H1 (cell line): ENCODE results near the gene TPD52L2. TPM values are rescaled to one million over a fixed set of nuclear protein-coding genes. Genes with fewer than 3 reads are reported as not detected.

Experiments used
- CTCF ChIA-PET: fragments of 300-600 bp; sonication (Branson Sonifier 250); formaldehyde crosslinking; loops from one replicate; lab custom pipeline; 2021; ENCODE audit not compliant: partially characterized antibody; lab: Charles Lee
- POLR2A ChIA-PET: fragments of 300-600 bp; sonication (Branson Sonifier 250); formaldehyde crosslinking; loops from one replicate; lab custom pipeline; 2021; ENCODE audit warnings: inconsistent platforms; ENCODE audit not compliant: partially characterized antibody; lab: Charles Lee
- DNase-seq, 2 experiments: peaks; one replicate each; pipeline versions ENCODE4 v3.0.0 to v3.0.0-alpha.2; 2010 to 2022; ENCODE audit warnings: low spot score in 2 of 2, low read depth in 1 of 2, mixed read lengths in 1 of 2
- FAIRE-seq: peaks from 2 replicates; lab custom pipeline; 2011; peaks lifted over from hg19 to GRCh38; lab: Jason Lieb, UNC
- H2AFZ ChIP-seq: 2 replicates; pipeline ENCODE4 v1.8.1; 2012; ENCODE audit warnings: low read length, inconsistent platforms
- H2AK5ac ChIP-seq: 2 replicates; pipeline ENCODE4 v1.6.1; 2013; ENCODE audit warnings: low read depth, low read length
- H2BK120ac ChIP-seq: replicated peaks from 2 replicates; pipeline ENCODE3; 2013; ENCODE audit warnings: low read depth, low read length, inconsistent platforms
- H2BK12ac ChIP-seq: 2 replicates; pipeline ENCODE4 v1.6.1; 2013; ENCODE audit warnings: low read depth, low read length
- H2BK15ac ChIP-seq: 2 replicates; pipeline ENCODE4 v1.6.1; 2013; ENCODE audit warnings: low read length
- H2BK20ac ChIP-seq: 2 replicates; pipeline ENCODE4 v1.6.1; 2013; ENCODE audit warnings: low read length
- H2BK5ac ChIP-seq: 2 replicates; pipeline ENCODE4 v1.6.1; 2013; ENCODE audit warnings: low read depth, low read length
- H3K14ac ChIP-seq: 2 replicates; pipeline ENCODE4 v1.6.1; 2013; ENCODE audit warnings: inconsistent platforms; ENCODE audit not compliant: insufficient read length
- H3K18ac ChIP-seq: 2 replicates; pipeline ENCODE4 v1.6.1; 2013; ENCODE audit warnings: low read length; ENCODE audit errors: extremely low read depth
- H3K23ac ChIP-seq: 2 replicates; pipeline ENCODE4 v1.6.1; 2013; ENCODE audit warnings: inconsistent platforms; ENCODE audit not compliant: insufficient read length
- H3K23me2 ChIP-seq: 2 replicates; pipeline ENCODE4 v1.6.1; 2013; ENCODE audit warnings: low read depth, low read length
- H3K27ac ChIP-seq: 2 replicates; pipeline ENCODE4 v1.6.1; 2011; ENCODE audit warnings: low read depth, low read length, inconsistent platforms
- H3K27me3 ChIP-seq, 4 experiments: replicated peaks in 1 of 4; 1 replicate in 1 of 4; 2 replicates in 3 of 4; pipeline versions ENCODE4 v1.6.1 to v1.8.1; 2011 to 2013; ENCODE audit warnings: low read length in 3 of 4, mild to moderate bottlenecking in 3 of 4, inconsistent platforms in 2 of 4, mixed read lengths in 2 of 4, moderate library complexity in 1 of 4; ENCODE audit not compliant: control insufficient read depth in 3 of 4, insufficient read depth in 3 of 4; ENCODE audit errors: extremely low read depth in 1 of 4
- H3K36me3 ChIP-seq, 4 experiments: 2 replicates each; pipeline versions ENCODE4 v1.6.1 to v1.8.1; 2011 to 2013; ENCODE audit warnings: mild to moderate bottlenecking in 4 of 4, low read length in 3 of 4, moderate library complexity in 2 of 4, control low read depth in 1 of 4, inconsistent platforms in 1 of 4; ENCODE audit not compliant: insufficient read depth in 4 of 4, control insufficient read depth in 2 of 4
- H3K4ac ChIP-seq: replicated peaks from 2 replicates; pipeline ENCODE3; 2013; ENCODE audit warnings: low read length, low read depth, mixed read lengths, inconsistent platforms; ENCODE audit not compliant: insufficient read length
- H3K4me1 ChIP-seq, 4 experiments: replicated peaks in 1 of 4; 1 replicate in 1 of 4; 2 replicates in 3 of 4; pipeline versions ENCODE4 v1.6.1 to v1.8.1; 2011 to 2013; ENCODE audit warnings: low read length in 3 of 4, inconsistent platforms in 2 of 4, mixed read lengths in 1 of 4; ENCODE audit not compliant: insufficient read depth in 4 of 4, control insufficient read depth in 3 of 4
- H3K4me2 ChIP-seq, 2 experiments: 2 replicates each; pipeline versions ENCODE4 v1.6.1 to v1.8.1; 2011 to 2013; ENCODE audit warnings: low read depth in 2 of 2, low read length in 2 of 2, control low read depth in 1 of 2, inconsistent platforms in 1 of 2, mild to moderate bottlenecking in 1 of 2; ENCODE audit not compliant: insufficient read depth in 1 of 2
- H3K4me3 ChIP-seq, 4 experiments: fragments of 200-600, 300-600 bp in 1 of 4; sonication (generic), shearing (Covaris generic), sonication (Bioruptor Twin) in 1 of 4; 2 replicates each; pipeline versions ENCODE4 v1.5.1 to v1.8.1; 2011 to 2016; ENCODE audit warnings: low read length in 4 of 4, low read depth in 3 of 4, control low read depth in 2 of 4, inconsistent platforms in 2 of 4, mild to moderate bottlenecking in 2 of 4, mixed read lengths in 1 of 4, moderate library complexity in 1 of 4; ENCODE audit not compliant: insufficient read depth in 2 of 4; ENCODE audit errors: extremely low read depth in 1 of 4
- H3K56ac ChIP-seq: replicated peaks from 2 replicates; pipeline ENCODE3; 2013; ENCODE audit warnings: low read depth, mild to moderate bottlenecking, mixed read lengths, low read length, inconsistent platforms; ENCODE audit not compliant: insufficient read length
- H3K79me1 ChIP-seq: 2 replicates; pipeline ENCODE4 v1.6.1; 2013; ENCODE audit warnings: low read depth, low read length, control low read depth
- H3K79me2 ChIP-seq, 2 experiments: 2 replicates each; pipeline versions ENCODE4 v1.6.1 to v1.8.1; 2012 to 2013; ENCODE audit warnings: low read length in 2 of 2, mild to moderate bottlenecking in 2 of 2, inconsistent platforms in 1 of 2; ENCODE audit not compliant: insufficient read depth in 2 of 2, control insufficient read depth in 1 of 2
- H3K9ac ChIP-seq, 4 experiments: replicated peaks in 1 of 4; 1 replicate in 1 of 4; 2 replicates in 3 of 4; pipeline versions ENCODE4 v1.6.1 to v1.8.1; 2011 to 2013; ENCODE audit warnings: low read depth in 3 of 4, low read length in 3 of 4, control low read depth in 2 of 4, mild to moderate bottlenecking in 2 of 4, moderate library complexity in 2 of 4, inconsistent platforms in 1 of 4; ENCODE audit errors: extremely low read depth in 1 of 4
- H3K9me3 ChIP-seq, 2 experiments: 2 replicates each; pipeline versions ENCODE4 v1.6.1 to v1.8.1; 2012 to 2013; ENCODE audit warnings: mild to moderate bottlenecking in 2 of 2, moderate library complexity in 2 of 2, control low read depth in 1 of 2, inconsistent platforms in 1 of 2, low read depth in 1 of 2, low read length in 1 of 2, mixed read lengths in 1 of 2; ENCODE audit not compliant: insufficient read depth in 2 of 2
- H4K20me1 ChIP-seq, 2 experiments: replicated peaks in 1 of 2; 2 replicates each; pipeline versions ENCODE3 to v1.8.1; 2011 to 2013; ENCODE audit warnings: inconsistent platforms in 2 of 2, low read length in 2 of 2, mild to moderate bottlenecking in 1 of 2; ENCODE audit not compliant: insufficient read depth in 2 of 2, control insufficient read depth in 1 of 2
- H4K5ac ChIP-seq: 2 replicates; pipeline ENCODE4 v1.6.1; 2013; ENCODE audit warnings: low read length, low read depth, mixed read lengths, inconsistent platforms; ENCODE audit not compliant: insufficient read length
- H4K8ac ChIP-seq: 2 replicates; pipeline ENCODE4 v1.8.0; 2013; ENCODE audit warnings: mild to moderate bottlenecking, moderate library complexity, low read length, inconsistent platforms; ENCODE audit not compliant: insufficient read depth; ENCODE audit errors: extremely low read depth
- H4K91ac ChIP-seq: replicated peaks from 2 replicates; pipeline ENCODE3; 2013; ENCODE audit warnings: low read length, mixed read lengths, inconsistent platforms; ENCODE audit not compliant: insufficient read length
- CBX5 ChIP-seq: fragments of 300-800, 300-1000 bp; sonication (generic); IDR thresholded peaks from 2 replicates; pipeline ENCODE4 v1.7.1; 2016; ENCODE audit warnings: antibody characterized with exemption, low read length, low read depth
- EZH2 ChIP-seq: fragments of 200-600 bp; sonication (generic); IDR thresholded peaks from 2 replicates; pipeline ENCODE4 v1.7.1; 2012; ENCODE audit warnings: low read depth, mild to moderate bottlenecking, moderate library complexity, low read length, inconsistent platforms; ENCODE audit not compliant: severe bottlenecking
- GTF2F1 ChIP-seq: IDR thresholded peaks from 2 replicates; pipeline ENCODE4 v1.6.1; 2012; ENCODE audit warnings: low read depth, low read length, improper control_type of control experiment, borderline replicate concordance
- HDAC2 ChIP-seq, 2 experiments: fragments of 300-600 bp in 1 of 2; sonication (generic) in 1 of 2; IDR thresholded peaks; 2 replicates each; pipeline ENCODE4 v1.6.1; 2011 to 2012; ENCODE audit warnings: low read depth in 2 of 2, low read length in 2 of 2, mild to moderate bottlenecking in 2 of 2, moderate library complexity in 2 of 2, borderline replicate concordance in 1 of 2, inconsistent platforms in 1 of 2
- JUND ChIP-seq: IDR thresholded peaks from 2 replicates; pipeline ENCODE4 v1.6.1; 2011; ENCODE audit warnings: mild to moderate bottlenecking, improper control_type of control experiment, low read length
- MAFK ChIP-seq: IDR thresholded peaks from 2 replicates; pipeline ENCODE4 v1.6.1; 2012; ENCODE audit warnings: low read depth, mild to moderate bottlenecking, improper control_type of control experiment, low read length
- POLR2A ChIP-seq, 2 experiments: IDR thresholded peaks; 1 replicate in 1 of 2; 2 replicates in 1 of 2; pipeline ENCODE4 v1.6.1; 2011; ENCODE audit warnings: low read depth in 2 of 2, low read length in 2 of 2, mild to moderate bottlenecking in 2 of 2; ENCODE audit errors: control extremely low read depth in 1 of 2
- POU5F1 ChIP-seq: IDR thresholded peaks from 2 replicates; pipeline ENCODE4 v1.6.1; 2011; ENCODE audit warnings: low read depth, mild to moderate bottlenecking, low read length, moderate library complexity
- RBBP5 ChIP-seq: IDR thresholded peaks from 2 replicates; pipeline ENCODE4 v1.7.1; 2012; ENCODE audit warnings: low read depth, mild to moderate bottlenecking, inconsistent platforms, low read length, moderate library complexity, borderline replicate concordance
- RXRA ChIP-seq: IDR thresholded peaks from 2 replicates; pipeline ENCODE4 v1.6.1; 2011; ENCODE audit warnings: low read depth, mild to moderate bottlenecking, low read length, moderate library complexity; ENCODE audit not compliant: insufficient read depth
- SRF ChIP-seq: IDR thresholded peaks from 2 replicates; pipeline ENCODE4 v1.6.1; 2011; ENCODE audit warnings: mild to moderate bottlenecking, low read depth, low read length, moderate library complexity
- WGBS, 2 experiments: shearing (Covaris generic) in 1 of 2; methylation state at CpG; one replicate each; pipeline versions ENCODE4 v1.1.6 to v1.1.7; 2013 to 2015; ENCODE audit warnings: low lambda C conversion rate in 2 of 2, mixed read lengths in 2 of 2, inconsistent platforms in 1 of 2, low coverage in 1 of 2, missing lambda C conversion rate in 1 of 2; ENCODE audit not compliant: insufficient replicate concordance in 2 of 2, insufficient coverage in 1 of 2, insufficient read length in 1 of 2; ENCODE audit errors: extremely low coverage in 1 of 2, missing lambda C conversion rate in 1 of 2; 5-methylcytosine and 5-hydroxymethylcytosine counted together
- polyA plus RNA-seq, 7 experiments: library from polyadenylated mRNA; depleted of rRNA in 3 of 7; stranded (reverse) in 5 of 7; unstranded in 2 of 7; fragments of >200 nt in 5 of 7; fragments of 200-250 nt in 2 of 7; gene quantifications; 1 replicate in 5 of 7; 2 replicates in 1 of 7; 4 replicates in 1 of 7; pipeline versions ENCODE4 v1.2.1 to v1.2.3, GENCODE V29; 2011 to 2013; ENCODE audit warnings: missing spikeins in 2 of 7, mixed read lengths in 2 of 7
- total RNA-seq: library from RNA; stranded (reverse); fragmentation: NEBNext Ultra II Directional; extraction: Animal tissue kit (Norgen Biotek cat#: 25700); gene quantifications from 2 replicates; pipeline ENCODE4 v1.2.1, GENCODE V29; 2021
- TF ChIP-seq, protein P1 (sequence below): IDR thresholded peaks from 2 replicates; pipeline ENCODE4 v1.6.1; 2012; ENCODE audit warnings: inconsistent platforms

The TPD52L2 gene
- total and polyA plus RNA-seq, 2 of the 8 experiments (the other 6 are each of a cell fraction or from before 2014, with no cell fraction given): 77.1 to 80.2 TPM

DNA sequence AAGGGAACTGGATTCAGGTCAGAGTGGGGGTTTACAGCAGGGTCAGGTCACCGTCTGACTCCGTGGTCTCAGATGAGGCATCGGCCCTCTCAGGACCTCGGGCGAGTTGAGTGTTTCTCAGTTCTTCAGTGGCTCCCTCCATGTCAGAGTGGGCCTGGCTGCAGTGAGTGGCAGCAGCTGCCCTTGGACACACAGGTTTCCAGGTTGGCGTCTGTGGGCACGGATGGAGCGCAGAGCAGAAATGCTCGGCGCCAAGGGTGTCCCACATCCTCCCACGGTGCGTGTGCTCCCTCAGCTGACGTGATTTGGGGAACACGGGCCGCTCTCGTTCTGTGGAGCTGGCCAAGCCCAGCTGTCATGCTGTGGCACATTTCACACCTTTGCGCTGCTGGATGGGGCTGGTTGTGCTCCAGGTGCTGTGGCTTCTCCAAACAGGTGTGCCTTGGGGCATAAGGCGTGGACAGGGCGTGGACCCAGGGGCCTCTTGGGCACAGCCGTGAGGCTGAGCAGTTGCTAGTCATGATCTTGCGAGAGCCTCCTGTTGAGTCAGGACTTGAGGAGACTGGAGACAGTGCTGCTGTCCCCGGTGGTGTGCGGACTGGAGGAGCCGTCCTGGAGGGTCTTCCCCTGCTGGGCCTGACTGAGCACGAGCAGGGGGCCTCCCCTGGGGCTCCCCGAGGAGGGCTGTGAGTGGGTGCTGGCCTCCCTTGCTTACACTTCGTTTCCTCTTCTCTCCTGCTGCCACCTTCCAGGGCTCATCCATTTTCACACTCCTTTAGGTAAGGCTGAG is 20.4 kb downstream of the TPD52L2 start:
- no peak overlapping the region for H4K8ac ChIP-seq
- no peak overlapping the region for H2BK120ac ChIP-seq
- H3K56ac ChIP-seq: no peak overlapping the region
- peaks cover 21% of the 10 kb centered on the region for H3K79me1 ChIP-seq
- H2AFZ ChIP-seq: no peak overlapping the region
- no peak overlapping the region for H3K23ac ChIP-seq
- ChIA-PET POLR2A (interaction anchor here (0.6 to 1.9 kb wide), 2 partner anchors 74 to 256 kb away, joined by 4 read pairs; no protein-coding TSS in a partner anchor), CTCF (interaction anchor here (0.7 to 2.0 kb wide), 2 partner anchors 10 to 18 kb away, joined by 3 to 7 read pairs; no protein-coding TSS in a partner anchor)
- peaks cover 12 to 43% (median 22%) of the 10 kb centered on the region in 4 experiments for H3K36me3 ChIP-seq
- no peak overlapping the region for H3K14ac ChIP-seq
- peaks cover 0 to 2% of the 10 kb centered on the region in 2 experiments; a peak in 1 of 4 replicates for H3K79me2 ChIP-seq
- H3K18ac ChIP-seq: no peak overlapping the region
- H3K4me2 ChIP-seq: no peak overlapping the region
- H3K23me2 ChIP-seq: no peaks in the 10 kb centered on the region
- FAIRE-seq (no peak), DNase-seq (no peak)
- no peak overlapping the region for H3K4me3 ChIP-seq
- H4K5ac ChIP-seq: no peak overlapping the region
- H4K20me1 ChIP-seq: peaks cover 11 to 31% of the 10 kb centered on the region in 2 experiments
- H2BK5ac ChIP-seq: no peak overlapping the region; the same call in 1 of the 2 replicates
- no peak overlapping the region for H2BK12ac ChIP-seq
- H2AK5ac ChIP-seq: no peak overlapping the region
- H3K9ac ChIP-seq: no peak overlapping the region
- H3K27ac ChIP-seq: no peak overlapping the region
- H3K9me3 ChIP-seq: no peaks in the 10 kb centered on the region
- 94% methylated on average over 27 of the region's 27 CpGs; no CpG with 5 or more reads in 1 of the 2 experiments for WGBS, 2 experiments
- H4K91ac ChIP-seq: no peak overlapping the region
- no peak overlapping the region for H2BK15ac ChIP-seq
- H3K27me3 ChIP-seq: no peaks in the 10 kb centered on the region
- no peaks in the 10 kb centered on the region for H3K4me1 ChIP-seq
- no peak overlapping the region for H3K4ac ChIP-seq
- no peak overlapping the region for H2BK20ac ChIP-seq
- TF ChIP-seq SRF (no peak), POU5F1 (no peak), RBBP5 (no peak), HDAC2 (IDR thresholded peaks at IDR 0.05; ENCODE audit: borderline replicate concordance in 1 of 2, low read depth in 2 of 2, low read length in 2 of 2) (no peak), CBX5 (no peak), MAFK (no peak), GTF2F1 (no peak), POLR2A (IDR thresholded peaks at IDR 0.05; ENCODE audit: control extremely low read depth in 1 of 2, low read depth in 2 of 2, low read length in 2 of 2) (no peak), JUND (no peak), RXRA (no peak), EZH2 (no peak)
- TF ChIP-seq, protein P1, sequence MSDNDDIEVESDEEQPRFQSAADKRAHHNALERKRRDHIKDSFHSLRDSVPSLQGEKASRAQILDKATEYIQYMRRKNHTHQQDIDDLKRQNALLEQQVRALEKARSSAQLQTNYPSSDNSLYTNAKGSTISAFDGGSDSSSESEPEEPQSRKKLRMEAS: no peak
